Jurkat, Clone E6-1 (cell line): Measurements from ENCODE around the gene BMP7.

Source experiments
- DNase-seq: peaks from one replicate; pipeline ENCODE4 v3.0.0-alpha.2; 2011; ENCODE audit warnings: low read depth, low spot score
- H3K4me3 ChIP-seq: 2 replicates; pipeline ENCODE4 v1.5.1; 2011; ENCODE audit warnings: mild to moderate bottlenecking, low read length, control low read depth, moderate library complexity

BMP7 gene

GRCh38 chr20:57188576-57189079 lies 77.8 kb downstream of the BMP7 start:
- no peak for DNase-seq
- H3K4me3 ChIP-seq: no peak overlapping the region

- no peak for DNase-seq
- H3K4me3 ChIP-seq: no peak overlapping the region
Observed at GRCh38 chr20:57188056-57188455, 78.4 kb downstream of the BMP7 start.

GRCh38 chr20:57187068-57187634 lies 79.3 kb downstream of the BMP7 start:
- DNase-seq: no peak
- no peak overlapping the region for H3K4me3 ChIP-seq

GRCh38 chr20:57186192-57186591 lies 80.2 kb downstream of the BMP7 start:
- no peak for DNase-seq
- H3K4me3 ChIP-seq: no peak overlapping the region

GRCh38 chr20:57185188-57185743 lies 81.2 kb downstream of the BMP7 start:
- no peak for DNase-seq
- H3K4me3 ChIP-seq: no peak overlapping the region

- DNase-seq: no peak
- H3K4me3 ChIP-seq: no peak overlapping the region
Observed at GRCh38 chr20:57183457-57184009, 82.9 kb downstream of the BMP7 start.

- no peak for DNase-seq
Observed at GRCh38 chr20:57181639-57182038, 84.8 kb downstream of the BMP7 start.

GRCh38 chr20:57180954-57181353 lies 85.5 kb downstream of the BMP7 start:
- no peak for DNase-seq
- H3K4me3 ChIP-seq: no peak overlapping the region

More at GRCh38 chr20:57181639-57182038, 84.8 kb downstream of the BMP7 start:
- no peak overlapping the region for H3K4me3 ChIP-seq

- no peak for DNase-seq
- H3K4me3 ChIP-seq: no peak overlapping the region
Observed at GRCh38 chr20:57180387-57180786, 86.1 kb downstream of the BMP7 start.

- H3K4me3 ChIP-seq: no peak overlapping the region
- no peak for DNase-seq
Observed at GRCh38 chr20:57179265-57179664, 87.2 kb downstream of the BMP7 start.

- no peak for DNase-seq
- no peak overlapping the region for H3K4me3 ChIP-seq
Observed at GRCh38 chr20:57178582-57179111, 87.8 kb downstream of the BMP7 start.

GRCh38 chr20:57177636-57178280 lies 88.7 kb downstream of the BMP7 start:
- no peak for DNase-seq
- H3K4me3 ChIP-seq: no peak overlapping the region

- no peak for DNase-seq
- H3K4me3 ChIP-seq: no peak overlapping the region
Observed at GRCh38 chr20:57176842-57177241, 89.6 kb downstream of the BMP7 start.

- no peak overlapping the region for H3K4me3 ChIP-seq
- no peak for DNase-seq
Observed at GRCh38 chr20:57175397-57176010, 90.9 kb downstream of the BMP7 start.

- H3K4me3 ChIP-seq: no peak overlapping the region
- no peak for DNase-seq
Observed at GRCh38 chr20:57174737-57175136, 91.7 kb downstream of the BMP7 start.

GRCh38 chr20:57173986-57174385 lies 92.5 kb downstream of the BMP7 start:
- H3K4me3 ChIP-seq: no peak overlapping the region
- no peak for DNase-seq

GRCh38 chr20:57173041-57173440 lies 93.4 kb downstream of the BMP7 start:
- no peak overlapping the region for H3K4me3 ChIP-seq

GRCh38 chr20:57170343-57170742 lies 96.1 kb downstream of the BMP7 start:
- DNase-seq: no peak
- no peak overlapping the region for H3K4me3 ChIP-seq

More at GRCh38 chr20:57173041-57173440, 93.4 kb downstream of the BMP7 start:
- no peak for DNase-seq

- H3K4me3 ChIP-seq: no peak overlapping the region
- DNase-seq: no peak
Observed at GRCh38 chr20:57169162-57169561, 97.3 kb downstream of the BMP7 start.
